ENCODE data around the gene TMEM260. TPM values are rescaled to one million over a fixed set of nuclear protein-coding genes. Genes with fewer than 3 reads are reported as not detected.

Gene TMEM260
- total and polyA plus RNA-seq, 4 experiments from 2014 or later, result 10.8 to 37.0 (median 24.2) TPM

DNA sequence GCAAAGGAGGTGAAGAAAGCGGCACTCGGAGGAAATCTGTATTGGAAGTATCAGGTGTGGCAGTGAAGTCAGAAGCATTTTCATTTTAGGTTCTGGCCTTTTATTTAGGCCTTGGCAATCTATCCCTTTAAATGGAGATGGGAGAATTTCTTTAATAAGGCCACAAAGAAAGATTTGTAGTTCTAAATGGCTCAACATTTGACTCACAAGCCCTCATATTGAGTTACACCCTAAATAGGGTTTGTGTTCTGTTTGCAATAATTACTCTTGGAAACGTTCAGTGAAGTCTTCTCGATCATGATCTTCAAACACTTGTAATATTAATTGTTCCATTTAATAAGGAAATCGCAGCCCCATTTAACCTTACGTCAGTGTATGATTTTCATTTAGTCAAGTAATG, 25.3 kb upstream of the TMEM260 start:
- Mint-ChIP-seq H3K36me3 (no peaks in the 10 kb centered on the region), H3K27ac (no peak overlapping the region), H3K4me1 (no peaks in the 10 kb centered on the region), H3K27me3 (peaks cover 14 to 30% of the 10 kb centered on the region in 2 donors), H3K9me3 (no peaks in the 10 kb centered on the region), H3K4me3 (no peak overlapping the region)
- ChIA-PET CTCF (ENCODE audit: partially characterized antibody) (no interaction called here), POLR2A (ENCODE audit: partially characterized antibody) (no interaction called here)
- Histone ChIP-seq H3K4me1 (ENCODE audit: insufficient read depth, low read length) (no peaks in the 10 kb centered on the region), H3K27ac (ENCODE audit: low read depth, low read length) (no peak overlapping the region), H3K4me3 (ENCODE audit: low read length in 2 of 2) (no peak overlapping the region), H3K36me3 (ENCODE audit: insufficient read depth, low read length) (no peaks in the 10 kb centered on the region), H3K27me3 (ENCODE audit: insufficient read depth, low read length) (no peaks in the 10 kb centered on the region), H3K9me3 (ENCODE audit: control insufficient read depth in 1 of 2, low read length in 2 of 2) (no peaks in the 10 kb centered on the region)
- no peak for DNase-seq
- intact Hi-C loops (cut with micrococcal nuclease), result loop anchor here (10.0 kb wide), 1 partner anchor 650 kb away; no protein-coding TSS in a partner anchor

DNA sequence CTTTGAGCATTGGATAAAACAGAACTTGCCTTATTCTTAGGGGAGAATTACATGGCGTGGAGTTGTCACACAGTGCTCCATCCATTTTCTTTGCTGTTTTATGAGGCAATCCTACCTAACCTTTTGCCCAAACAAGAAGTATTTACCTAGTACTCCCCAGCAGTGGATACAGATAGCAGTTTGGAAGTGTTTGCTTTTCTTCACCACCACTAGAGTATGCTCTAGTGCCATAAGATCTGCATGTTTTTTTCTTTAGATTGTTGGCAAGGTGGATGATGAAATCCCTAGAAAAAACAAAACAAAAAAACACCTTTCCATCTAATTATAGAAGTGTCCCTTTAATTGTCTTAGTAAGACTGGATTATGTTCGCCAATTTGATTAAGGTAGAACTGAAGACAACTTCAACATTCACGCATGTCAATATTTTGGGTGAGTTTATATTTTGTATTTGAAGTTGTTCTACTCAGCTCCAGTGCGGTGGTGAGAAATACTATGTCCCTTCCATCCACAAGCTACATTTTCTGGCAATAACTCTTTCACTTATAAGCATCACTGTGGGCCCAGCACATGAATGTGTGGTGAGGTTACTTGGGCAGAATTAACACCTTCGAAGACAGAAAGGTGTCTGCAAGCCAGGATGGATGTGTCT, 23.6 kb upstream of the TMEM260 start:
- no peaks in the 10 kb centered on the region for H3K9me3 ChIP-seq (ENCODE audit: control insufficient read depth in 1 of 2, low read length in 2 of 2)
- Mint-ChIP-seq H3K27ac (no peak overlapping the region), H3K4me1 (no peaks in the 10 kb centered on the region), H3K27me3 (peaks cover 15 to 31% of the 10 kb centered on the region in 2 donors), H3K36me3 (no peaks in the 10 kb centered on the region), H3K9me3 (no peaks in the 10 kb centered on the region), H3K4me3 (no peak overlapping the region)
- DNase-seq, result no peak
- no peak overlapping the region for H3K27ac ChIP-seq (ENCODE audit: low read depth, low read length)
- intact Hi-C loops (cut with micrococcal nuclease), result loop anchor here (10.0 kb wide), 1 partner anchor 649 kb away; no protein-coding TSS in a partner anchor
- H3K36me3 ChIP-seq (ENCODE audit: insufficient read depth, low read length), result no peaks in the 10 kb centered on the region
- H3K27me3 ChIP-seq (ENCODE audit: insufficient read depth, low read length), result no peaks in the 10 kb centered on the region
- CTCF ChIA-PET (ENCODE audit: partially characterized antibody), result interaction anchor here (1.6 kb wide), 1 partner anchor 65 kb away, joined by 3 read pairs; no protein-coding TSS in a partner anchor
- H3K4me1 ChIP-seq (ENCODE audit: insufficient read depth, low read length), result no peaks in the 10 kb centered on the region
- POLR2A ChIA-PET (ENCODE audit: partially characterized antibody), result no interaction called here
- H3K4me3 ChIP-seq (ENCODE audit: low read length in 2 of 2), result no peak overlapping the region

DNA sequence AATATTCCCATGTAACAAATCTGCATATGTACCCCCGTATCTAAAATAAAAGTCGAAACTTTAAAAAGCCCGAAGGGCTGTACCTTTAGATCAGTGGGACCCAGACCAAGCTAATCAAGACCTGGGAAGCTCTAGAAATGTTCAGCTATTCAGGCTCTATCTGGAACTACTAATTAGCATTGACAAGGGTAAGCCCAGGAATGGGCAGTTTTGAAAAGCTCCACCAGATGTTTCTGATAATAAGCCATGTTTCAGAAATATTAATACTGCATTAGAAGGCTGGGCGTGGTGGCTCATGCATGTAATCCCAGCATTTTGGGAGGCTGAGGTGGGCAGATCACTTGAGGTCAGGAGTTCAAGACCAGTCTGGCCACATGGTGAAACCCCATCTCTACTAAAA, 20.4 kb upstream of the TMEM260 start:
- no peaks in the 10 kb centered on the region for H3K27me3 ChIP-seq (ENCODE audit: insufficient read depth, low read length)
- no peaks in the 10 kb centered on the region for H3K4me1 ChIP-seq (ENCODE audit: insufficient read depth, low read length)
- H3K36me3 ChIP-seq (ENCODE audit: insufficient read depth, low read length), result no peaks in the 10 kb centered on the region
- no peaks in the 10 kb centered on the region for H3K9me3 ChIP-seq (ENCODE audit: control insufficient read depth in 1 of 2, low read length in 2 of 2)
- no peak overlapping the region for H3K4me3 ChIP-seq (ENCODE audit: low read length in 2 of 2)
- POLR2A ChIA-PET (ENCODE audit: partially characterized antibody), result no interaction called here
- no peak for DNase-seq
- Mint-ChIP-seq H3K27ac (no peak overlapping the region), H3K4me1 (no peaks in the 10 kb centered on the region), H3K36me3 (peaks cover 0 to 5% of the 10 kb centered on the region in 2 donors), H3K27me3 (peaks cover 15 to 29% of the 10 kb centered on the region in 2 donors), H3K4me3 (no peak overlapping the region), H3K9me3 (peaks cover 0 to 15% (median 9%) of the 10 kb centered on the region in 8 donors)
- no peak overlapping the region for H3K27ac ChIP-seq (ENCODE audit: low read depth, low read length)
- CTCF ChIA-PET (ENCODE audit: partially characterized antibody), result interaction anchor here (0.6 to 1.3 kb wide), 2 partner anchors 21 to 69 kb away, joined by 3 to 4 read pairs; partner anchors contain the start of gene TMEM260
- intact Hi-C loops (cut with micrococcal nuclease), result loop anchor here (10.0 kb wide), 1 partner anchor 646 kb away; no protein-coding TSS in a partner anchor

DNA sequence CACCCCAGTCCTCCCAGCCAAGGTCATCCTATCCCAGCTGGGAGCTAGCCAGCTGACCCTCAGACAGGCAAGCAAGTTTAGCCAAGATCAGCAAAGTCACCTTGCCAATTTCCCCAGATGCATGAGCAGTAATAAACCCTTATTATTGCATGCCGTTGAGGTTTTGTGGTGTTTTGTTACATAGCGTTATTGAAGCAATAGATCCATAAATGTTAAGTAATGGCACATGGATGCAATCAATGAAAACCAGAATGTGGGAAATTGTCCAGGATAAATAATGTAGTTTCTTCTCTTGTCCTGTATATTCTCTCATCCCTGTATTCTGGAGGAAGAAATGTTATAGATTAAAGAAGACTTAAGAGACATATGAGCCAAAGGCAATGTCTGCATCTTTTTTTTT, 18.0 kb upstream of the TMEM260 start:
- H3K27me3 Mint-ChIP-seq, result peaks cover 15 to 23% of the 10 kb centered on the region in 2 donors
- POLR2A ChIA-PET (ENCODE audit: partially characterized antibody), result no interaction called here
- CTCF ChIA-PET (ENCODE audit: partially characterized antibody), result no interaction called here

DNA sequence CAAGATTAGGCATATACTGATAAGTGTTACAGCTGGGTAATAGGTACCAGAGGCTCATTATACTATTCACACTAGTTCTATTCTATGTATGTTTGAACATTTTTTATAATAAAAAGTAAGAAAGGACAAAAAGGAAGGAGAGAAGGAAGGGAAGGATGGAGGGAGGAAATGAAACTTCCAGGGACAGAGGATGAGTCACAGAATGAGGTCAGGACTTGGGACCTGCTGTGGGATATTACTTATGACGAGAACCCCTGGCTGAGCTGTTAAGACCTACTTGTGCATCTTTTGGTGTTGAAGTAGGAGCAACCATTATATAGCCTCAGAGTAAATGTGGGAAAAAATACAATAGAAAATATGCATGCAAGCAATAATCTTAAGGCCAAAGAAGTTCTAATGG, 16.7 kb upstream of the TMEM260 start:
- CTCF ChIA-PET (ENCODE audit: partially characterized antibody), result no interaction called here
- Mint-ChIP-seq H3K27ac (no peak overlapping the region), H3K9me3 (peaks cover 0 to 19% (median 10%) of the 10 kb centered on the region in 8 donors), H3K4me1 (no peaks in the 10 kb centered on the region), H3K27me3 (peaks cover 11 to 20% of the 10 kb centered on the region in 2 donors), H3K36me3 (peaks cover 0 to 5% of the 10 kb centered on the region in 2 donors), H3K4me3 (no peak overlapping the region)
- Histone ChIP-seq H3K4me1 (ENCODE audit: insufficient read depth, low read length) (no peaks in the 10 kb centered on the region), H3K4me3 (ENCODE audit: low read length in 2 of 2) (no peak overlapping the region), H3K9me3 (ENCODE audit: control insufficient read depth in 1 of 2, low read length in 2 of 2) (no peaks in the 10 kb centered on the region), H3K27me3 (ENCODE audit: insufficient read depth, low read length) (no peaks in the 10 kb centered on the region), H3K36me3 (ENCODE audit: insufficient read depth, low read length) (no peaks in the 10 kb centered on the region), H3K27ac (ENCODE audit: low read depth, low read length) (no peak overlapping the region)
- intact Hi-C loops (cut with micrococcal nuclease), result no loop called here
- DNase-seq, result no peak
- POLR2A ChIA-PET (ENCODE audit: partially characterized antibody), result interaction anchor here (0.7 kb wide), 1 partner anchor 14 kb away, joined by 3 read pairs; no protein-coding TSS in a partner anchor

More for the DNA sequence above, 18.0 kb upstream of the TMEM260 start:
- Histone ChIP-seq H3K27me3 (ENCODE audit: insufficient read depth, low read length) (no peaks in the 10 kb centered on the region), H3K9me3 (ENCODE audit: control insufficient read depth in 1 of 2, low read length in 2 of 2) (no peaks in the 10 kb centered on the region), H3K36me3 (ENCODE audit: insufficient read depth, low read length) (no peaks in the 10 kb centered on the region), H3K4me3 (ENCODE audit: low read length in 2 of 2) (no peak overlapping the region), H3K4me1 (ENCODE audit: insufficient read depth, low read length) (no peaks in the 10 kb centered on the region), H3K27ac (ENCODE audit: low read depth, low read length) (no peak overlapping the region)
- no peak overlapping the region for H3K27ac Mint-ChIP-seq
- DNase-seq, result no peak
- peaks cover 0 to 5% of the 10 kb centered on the region in 2 donors for H3K36me3 Mint-ChIP-seq
- H3K4me3 Mint-ChIP-seq, result no peak overlapping the region
- no peaks in the 10 kb centered on the region for H3K4me1 Mint-ChIP-seq
- peaks cover 0 to 19% (median 10%) of the 10 kb centered on the region in 8 donors for H3K9me3 Mint-ChIP-seq
- intact Hi-C loops (cut with micrococcal nuclease), result no loop called here

DNA sequence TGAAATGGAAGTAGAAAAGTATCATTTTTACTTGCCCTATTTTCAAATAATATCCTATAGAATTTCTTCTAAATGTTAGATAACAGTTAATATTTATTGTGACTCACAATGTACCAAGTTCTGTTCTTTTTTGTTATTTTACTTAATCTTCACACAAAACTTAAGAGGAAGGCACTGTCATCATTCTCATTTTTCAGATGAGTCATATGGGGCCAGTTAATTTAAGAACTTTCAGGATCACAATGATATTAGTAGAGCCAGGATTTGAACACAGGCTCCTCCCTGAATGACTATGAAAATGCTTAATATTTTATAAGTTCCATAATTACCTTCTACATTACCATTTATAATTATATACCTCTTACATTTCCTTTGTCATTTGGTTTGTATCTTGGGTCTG, 10.4 kb upstream of the TMEM260 start:
- peaks cover 12 to 15% of the 10 kb centered on the region in 2 donors for H3K27me3 Mint-ChIP-seq
- intact Hi-C loops (cut with micrococcal nuclease), result no loop called here

DNA sequence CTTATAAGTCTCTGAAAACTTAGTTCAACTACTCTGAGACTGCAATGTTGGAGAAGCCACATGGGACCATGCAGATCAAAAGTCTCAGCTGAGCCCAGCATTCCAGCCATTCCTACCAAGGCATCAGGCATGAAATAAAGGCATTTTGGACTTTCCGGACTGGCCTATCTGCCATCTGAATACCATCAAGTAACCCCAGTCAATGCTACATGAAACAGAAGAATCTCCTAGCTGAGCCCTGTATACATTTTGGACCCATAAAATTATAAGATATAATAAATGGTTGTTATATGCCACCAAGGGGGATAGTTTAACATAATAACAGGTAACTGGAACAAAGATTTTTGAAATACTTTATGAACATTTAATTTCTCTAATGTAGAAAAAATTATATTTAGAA, 9.3 kb upstream of the TMEM260 start:
- Mint-ChIP-seq H3K4me3 (no peak overlapping the region), H3K4me1 (no peaks in the 10 kb centered on the region), H3K36me3 (no peaks in the 10 kb centered on the region), H3K27me3 (peaks cover 11 to 15% of the 10 kb centered on the region in 2 donors), H3K27ac (no peak overlapping the region), H3K9me3 (peaks cover 0 to under 1% (median 0%) of the 10 kb centered on the region in 8 donors)
- intact Hi-C loops (cut with micrococcal nuclease), result no loop called here
- Histone ChIP-seq H3K9me3 (ENCODE audit: control insufficient read depth in 1 of 2, low read length in 2 of 2) (no peaks in the 10 kb centered on the region), H3K27ac (ENCODE audit: low read depth, low read length) (no peak overlapping the region), H3K27me3 (ENCODE audit: insufficient read depth, low read length) (no peaks in the 10 kb centered on the region), H3K36me3 (ENCODE audit: insufficient read depth, low read length) (no peaks in the 10 kb centered on the region), H3K4me3 (ENCODE audit: low read length in 2 of 2) (no peak overlapping the region), H3K4me1 (ENCODE audit: insufficient read depth, low read length) (no peaks in the 10 kb centered on the region)
- POLR2A ChIA-PET (ENCODE audit: partially characterized antibody), result no interaction called here
- DNase-seq, result no peak
- CTCF ChIA-PET (ENCODE audit: partially characterized antibody), result no interaction called here

More for the DNA sequence above, 10.4 kb upstream of the TMEM260 start:
- Histone ChIP-seq H3K27ac (ENCODE audit: low read depth, low read length) (no peak overlapping the region), H3K9me3 (ENCODE audit: control insufficient read depth in 1 of 2, low read length in 2 of 2) (no peaks in the 10 kb centered on the region), H3K4me1 (ENCODE audit: insufficient read depth, low read length) (no peaks in the 10 kb centered on the region), H3K36me3 (ENCODE audit: insufficient read depth, low read length) (no peaks in the 10 kb centered on the region), H3K4me3 (ENCODE audit: low read length in 2 of 2) (no peak overlapping the region), H3K27me3 (ENCODE audit: insufficient read depth, low read length) (no peaks in the 10 kb centered on the region)
- Mint-ChIP-seq H3K4me3 (no peak overlapping the region), H3K4me1 (no peaks in the 10 kb centered on the region), H3K9me3 (peaks cover 0 to 7% (median under 1%) of the 10 kb centered on the region in 8 donors), H3K27ac (no peak overlapping the region), H3K36me3 (no peaks in the 10 kb centered on the region)
- no peak for DNase-seq
- CTCF ChIA-PET (ENCODE audit: partially characterized antibody), result interaction anchor here (0.8 to 1.1 kb wide), 2 partner anchors 10 to 21 kb away, joined by 3 read pairs; partner anchors contain the start of gene TMEM260
- POLR2A ChIA-PET (ENCODE audit: partially characterized antibody), result no interaction called here

Data from CD4-positive, alpha-beta memory T cell (primary cell).